NCI-H510A treated with DMSO at 0.1 percent for 48 hours (cell line): ENCODE results near the gene KLK4.
"Not testable (repeated sequence)": the region's sequence is repeated elsewhere in the genome, so short reads cannot be mapped to it uniquely, and the experiment has no call there.

Experiments
- DNase-seq: peaks from one replicate; lab custom pipeline; 2025; lab: John Stamatoyannopoulos, UW

The KLK4 gene

DNA sequence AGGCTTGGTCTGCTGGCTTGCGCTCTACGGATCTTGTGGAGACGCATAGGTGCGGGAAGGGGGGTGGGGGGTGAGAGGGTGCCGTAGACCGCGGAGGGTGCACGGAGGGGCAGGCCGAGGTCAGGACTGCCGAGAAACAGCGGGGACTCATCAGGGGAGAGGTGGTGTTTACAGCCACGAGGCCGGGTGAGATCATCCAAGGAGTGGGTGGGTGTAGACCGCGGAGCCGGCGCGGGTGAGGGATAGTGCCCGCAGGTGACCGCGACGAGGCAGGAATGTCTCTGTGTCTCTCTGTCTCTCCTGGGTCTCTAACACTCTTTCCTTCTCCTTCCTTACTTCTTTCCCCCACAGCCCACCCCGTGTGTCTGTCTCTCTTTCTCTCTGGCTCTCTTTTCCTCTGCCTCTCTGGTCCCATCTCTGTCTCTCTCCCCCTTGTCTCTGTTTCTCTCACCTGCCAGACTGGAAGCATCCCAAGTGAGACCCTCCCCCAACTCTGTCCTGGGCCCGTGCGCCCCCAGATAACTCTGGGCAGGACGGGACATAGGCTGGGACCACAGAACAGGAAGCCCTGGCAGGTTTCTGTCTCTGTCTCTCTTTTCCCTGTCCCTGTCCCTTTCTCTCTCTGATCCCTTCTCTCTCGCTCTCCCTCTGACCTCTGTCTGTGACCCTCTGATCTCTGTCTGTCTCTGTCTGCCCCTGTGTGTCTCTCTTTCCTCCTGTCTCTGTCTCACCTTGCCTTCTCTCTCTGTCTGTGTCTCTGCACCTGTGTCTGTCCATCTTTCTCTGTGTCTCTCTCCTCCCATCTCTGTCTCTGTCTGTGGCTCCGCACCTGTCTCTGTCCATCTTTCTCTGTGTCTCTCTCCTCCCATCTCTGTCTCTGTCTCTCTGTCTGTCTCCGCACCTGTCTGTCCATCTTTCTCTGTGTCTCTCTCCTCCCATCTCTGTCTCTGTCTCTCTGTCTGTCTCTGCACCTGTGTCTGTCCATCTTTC lies 1.8 kb upstream of the KLK4 start:
- no peak for DNase-seq

DNA sequence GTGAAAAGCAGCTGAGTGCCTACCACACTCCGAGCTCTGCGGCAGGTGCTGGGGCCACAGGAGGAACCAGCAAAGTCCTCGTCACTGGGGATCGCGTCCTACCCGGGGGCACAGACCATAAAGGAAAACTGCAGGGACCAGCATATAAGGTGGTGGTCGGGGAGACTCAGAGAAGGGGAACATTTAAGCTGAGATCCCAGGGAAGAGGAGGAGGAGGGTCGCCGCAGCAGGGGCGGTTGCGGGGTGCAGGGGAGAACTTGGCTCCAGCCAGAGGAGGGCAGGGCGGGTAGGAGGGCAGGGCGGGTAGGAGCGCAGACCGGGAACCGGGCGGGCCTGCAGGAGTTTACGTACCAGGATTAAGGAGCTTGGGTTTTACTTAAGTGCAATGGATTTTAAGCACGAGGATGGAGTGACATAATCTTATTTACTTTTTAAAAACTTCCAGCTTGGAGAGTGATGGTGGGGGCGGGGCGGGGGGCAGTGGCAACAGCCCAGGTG lies 956 bp upstream of the KLK4 start:
- DNase-seq, result no peak

DNA sequence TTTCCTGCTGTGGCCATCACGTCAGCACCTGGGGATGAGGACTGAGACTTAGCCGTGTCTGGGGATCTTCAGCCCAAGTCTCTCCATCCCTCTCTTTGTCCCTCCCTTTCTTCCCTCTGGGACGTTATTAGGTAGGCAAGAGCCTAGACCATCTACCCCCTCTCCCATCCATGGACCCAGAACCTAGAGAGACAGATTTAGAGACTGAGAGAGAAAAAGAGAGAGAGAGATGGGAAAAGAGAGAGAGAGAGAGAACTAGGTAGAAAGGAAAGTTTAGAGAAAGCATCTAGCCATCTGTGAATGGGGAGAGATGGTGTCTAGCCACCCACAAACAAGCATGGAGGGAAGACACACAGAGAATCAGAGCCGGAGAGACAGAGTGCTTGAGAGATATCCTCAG lies 473 bp downstream of the KLK4 start:
- DNase-seq, result no peak

DNA sequence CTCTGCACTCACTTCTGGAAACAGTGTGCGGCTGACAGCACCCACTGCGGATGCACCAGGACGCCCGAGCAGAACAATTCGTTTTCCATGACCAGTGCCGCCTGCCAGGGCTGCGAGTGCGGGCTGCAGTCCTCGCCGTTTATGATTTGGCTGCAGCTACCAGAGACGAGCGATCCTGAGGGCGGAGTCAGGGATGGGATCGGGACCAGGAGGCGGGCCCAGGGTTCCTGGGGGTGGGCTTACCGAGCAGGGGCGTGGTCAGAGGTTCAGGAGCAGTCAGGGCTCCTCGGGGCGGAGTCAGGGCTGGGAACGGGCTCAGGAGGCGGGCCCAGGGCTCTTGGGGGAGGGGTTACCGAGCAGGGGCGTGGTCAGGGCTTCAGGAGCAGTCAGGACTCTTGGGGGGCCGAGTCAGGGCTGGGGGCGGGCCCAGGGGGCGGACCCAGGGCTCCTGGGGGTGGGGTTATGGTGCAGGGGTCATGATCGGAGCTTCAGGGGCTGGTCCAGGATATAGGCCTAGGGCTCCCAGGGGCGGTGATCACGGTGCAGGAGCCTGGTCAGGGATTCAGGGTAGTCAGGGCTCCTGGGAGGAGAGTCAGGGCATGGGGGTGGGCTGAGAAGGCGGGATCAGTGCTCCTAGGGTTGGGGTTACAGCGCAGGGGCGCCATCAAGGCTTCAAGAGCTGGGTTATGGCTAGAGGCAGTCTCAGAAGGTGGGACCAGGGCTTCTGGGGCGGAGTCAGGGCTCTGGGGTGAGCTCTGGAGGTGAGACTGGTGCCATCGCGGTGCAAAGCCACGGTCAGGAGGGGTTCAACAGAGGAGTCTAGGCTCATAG lies 1.7 kb downstream of the KLK4 start:
- no peak for DNase-seq

DNA sequence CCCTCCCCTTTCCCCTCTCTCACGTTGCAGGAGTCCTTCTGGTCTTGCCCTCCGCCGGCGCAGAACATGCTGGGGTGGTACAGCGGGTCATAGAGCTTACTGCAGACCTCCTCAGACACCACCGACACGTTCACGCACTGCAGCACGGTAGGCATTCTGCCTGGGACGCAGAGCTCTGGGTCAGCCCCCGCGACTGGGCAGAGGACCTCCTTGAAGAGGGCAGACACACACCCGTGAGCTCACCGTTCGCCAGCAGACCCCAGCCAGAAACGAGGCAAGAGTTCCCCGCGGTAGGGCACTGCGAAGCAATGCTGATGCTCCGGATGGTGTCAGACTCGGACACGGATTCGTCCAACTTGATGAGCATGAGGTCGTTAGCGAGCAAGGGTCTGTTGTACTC lies 2.9 kb downstream of the KLK4 start:
- DNase-seq, result no peak

DNA sequence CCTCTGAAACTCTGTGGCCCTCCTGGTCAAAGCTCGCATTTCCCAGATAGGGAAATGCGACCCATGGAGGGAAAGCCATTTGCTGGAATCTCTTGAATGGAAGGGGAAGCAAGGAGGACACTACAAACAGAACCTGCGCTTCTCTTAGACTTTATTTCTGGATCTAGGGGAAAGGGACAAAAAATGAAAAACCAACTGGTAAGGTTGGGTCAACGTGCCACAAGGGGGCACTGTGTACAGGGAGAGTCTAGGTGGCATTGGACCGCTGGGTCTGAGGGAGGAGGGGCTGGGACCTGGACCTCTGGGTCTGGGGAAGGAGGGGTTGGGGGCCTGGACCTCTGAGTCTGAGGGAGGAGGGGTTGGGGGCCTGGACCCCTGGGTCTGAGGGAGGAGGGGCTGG lies 5.0 kb downstream of the KLK4 start:
- no peak for DNase-seq

DNA sequence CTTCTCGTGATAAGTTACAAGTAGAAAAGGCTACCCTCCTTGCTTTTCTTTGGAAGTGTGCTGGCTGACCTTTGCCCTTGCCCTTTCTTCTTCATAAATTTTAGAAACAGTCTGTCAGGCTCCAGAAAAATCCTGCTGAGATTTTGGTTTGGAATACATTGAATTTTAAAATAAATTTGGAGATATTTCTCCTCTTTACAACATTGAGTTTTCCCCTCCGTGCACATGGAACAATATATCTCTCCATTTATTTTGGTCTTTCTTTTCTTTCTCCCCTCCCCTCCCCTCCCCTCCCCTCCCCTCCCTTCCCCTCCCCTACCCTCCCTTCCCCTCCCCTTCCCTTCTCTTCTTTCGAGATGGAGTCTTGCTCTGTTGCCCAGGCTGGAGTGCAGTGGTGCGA lies 8.6 kb downstream of the KLK4 start:
- no peak for DNase-seq

DNA sequence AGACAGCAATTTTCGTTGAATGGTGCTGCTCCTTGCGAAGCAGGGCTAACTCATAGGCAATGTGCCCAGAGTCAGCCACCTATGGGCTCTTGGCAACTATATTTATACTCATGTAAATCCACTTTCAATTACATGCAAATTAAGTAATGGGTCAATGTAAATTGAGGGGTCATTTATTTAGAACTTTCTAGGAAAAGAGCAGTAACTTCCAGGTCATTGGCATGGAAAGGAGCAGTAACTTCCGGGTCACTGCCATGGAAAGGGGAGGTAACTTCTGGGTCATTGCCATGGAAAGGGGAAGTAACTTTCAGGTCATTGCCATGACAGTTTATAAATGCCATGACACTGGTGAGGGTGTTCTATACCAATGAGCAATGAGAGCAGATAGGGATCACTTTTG lies 11.6 kb downstream of the KLK4 start:
- no peak for DNase-seq

DNA sequence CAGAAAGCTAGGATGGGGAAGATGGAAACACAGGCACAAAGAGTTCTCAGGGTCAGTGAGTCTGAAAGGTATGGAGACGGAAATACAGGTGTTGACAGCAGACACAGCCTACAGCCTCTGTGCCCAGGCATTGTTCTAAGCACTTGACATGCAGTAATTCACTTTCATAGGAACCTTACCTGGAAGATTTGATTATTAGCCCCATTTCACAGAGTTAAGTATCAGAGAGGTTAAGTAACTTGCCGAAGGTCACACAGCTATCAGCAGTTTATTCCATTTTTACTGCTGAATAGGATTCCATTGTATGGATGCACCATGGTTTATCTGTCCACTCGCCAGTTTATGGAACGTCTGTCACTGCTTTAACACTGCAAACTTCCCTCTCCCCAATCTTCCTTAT lies 13.2 kb downstream of the KLK4 start:
- DNase-seq, result no peak

DNA sequence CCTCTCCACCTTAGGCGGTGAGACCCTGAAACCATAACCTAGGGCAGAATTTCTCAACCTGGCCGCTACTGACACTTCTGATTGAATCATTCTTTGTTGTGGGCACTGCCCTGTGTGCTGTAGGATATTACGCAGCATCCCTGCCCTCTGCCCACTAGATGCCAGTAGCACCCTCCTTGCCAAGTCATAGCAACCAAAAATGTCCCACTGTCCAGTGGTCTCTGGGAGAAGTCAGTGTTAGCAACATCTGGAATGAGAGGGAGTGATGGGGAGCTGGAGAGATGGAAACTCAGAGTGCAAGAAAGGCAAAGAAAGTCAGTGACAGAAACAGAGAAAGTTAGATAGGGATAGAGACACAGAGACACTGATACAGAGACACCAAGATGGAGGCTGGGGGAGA lies 13.6 kb downstream of the KLK4 start:
- DNase-seq, result no peak

DNA sequence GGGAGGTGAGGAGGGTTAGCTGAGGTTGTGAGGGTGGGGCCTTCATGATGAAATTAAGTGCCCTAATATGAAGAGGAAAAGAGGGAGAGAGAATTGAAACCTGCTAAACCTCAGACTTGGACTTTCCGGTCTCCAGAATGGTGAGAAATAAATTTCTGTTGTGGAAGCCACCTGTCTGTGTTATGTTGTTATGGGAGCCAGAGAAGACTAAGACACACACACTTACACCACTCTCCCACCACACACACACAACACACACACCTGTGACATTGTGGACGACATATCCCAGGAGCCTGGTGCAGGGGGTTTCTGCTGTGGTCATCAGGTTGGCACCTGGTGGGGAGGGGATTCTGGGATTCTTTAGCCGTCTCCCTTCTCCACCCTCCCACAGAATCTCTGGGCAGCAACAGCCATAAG lies 14.0 kb downstream of the KLK4 start:
- no peak for DNase-seq

DNA sequence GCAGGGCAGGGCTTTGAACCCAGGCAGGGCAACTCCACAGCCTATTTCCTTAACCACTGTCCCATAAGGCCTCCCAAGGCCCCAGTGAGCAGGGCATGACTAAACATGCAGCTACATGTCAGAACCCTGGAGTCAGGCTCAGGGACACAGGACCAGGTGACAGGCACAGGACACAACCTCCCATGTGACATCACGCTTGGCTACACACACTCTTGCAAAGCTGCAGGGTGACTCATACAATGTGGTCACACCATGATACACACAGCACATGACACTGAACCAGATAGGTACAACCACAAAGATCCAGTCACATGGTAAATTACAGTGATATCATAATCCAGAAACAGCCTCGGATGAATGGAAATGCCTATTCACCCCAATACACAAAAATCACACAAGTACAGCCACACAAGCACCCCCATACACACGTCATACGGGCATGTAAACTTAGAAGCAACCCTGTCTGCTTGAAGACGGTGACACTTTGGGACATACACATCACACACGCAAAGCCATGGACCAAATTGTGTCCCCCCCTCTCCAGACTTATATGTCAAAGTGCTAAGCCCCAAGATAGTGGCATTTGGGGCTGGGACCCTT lies 14.5 kb downstream of the KLK4 start:
- DNase-seq, result no peak

DNA sequence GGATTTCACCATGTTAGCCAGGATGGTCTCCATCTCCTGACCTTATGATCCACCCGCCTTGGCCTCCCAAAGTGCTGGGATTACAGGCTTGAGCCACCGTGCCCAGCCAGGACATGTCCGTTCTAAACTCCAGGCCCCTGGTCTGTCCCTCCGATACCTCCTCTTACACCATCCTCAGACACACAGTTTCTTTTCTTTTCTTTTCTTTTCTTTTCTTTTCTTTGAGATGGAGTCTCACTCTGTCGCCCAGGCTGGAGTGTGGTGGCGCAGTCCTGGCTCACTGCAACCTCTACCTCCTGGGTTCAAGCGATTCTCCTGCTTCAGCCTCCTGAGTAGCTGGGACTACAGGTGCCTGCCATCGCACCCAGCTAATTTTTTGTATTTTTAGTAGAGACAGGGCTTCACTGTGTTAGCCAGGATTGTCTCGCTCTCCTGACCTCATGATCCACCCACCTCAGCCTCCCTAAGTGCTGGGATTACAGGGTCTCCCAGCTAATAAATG lies 15.1 kb downstream of the KLK4 start:
- DNase-seq, result not testable (repeated sequence)

DNA sequence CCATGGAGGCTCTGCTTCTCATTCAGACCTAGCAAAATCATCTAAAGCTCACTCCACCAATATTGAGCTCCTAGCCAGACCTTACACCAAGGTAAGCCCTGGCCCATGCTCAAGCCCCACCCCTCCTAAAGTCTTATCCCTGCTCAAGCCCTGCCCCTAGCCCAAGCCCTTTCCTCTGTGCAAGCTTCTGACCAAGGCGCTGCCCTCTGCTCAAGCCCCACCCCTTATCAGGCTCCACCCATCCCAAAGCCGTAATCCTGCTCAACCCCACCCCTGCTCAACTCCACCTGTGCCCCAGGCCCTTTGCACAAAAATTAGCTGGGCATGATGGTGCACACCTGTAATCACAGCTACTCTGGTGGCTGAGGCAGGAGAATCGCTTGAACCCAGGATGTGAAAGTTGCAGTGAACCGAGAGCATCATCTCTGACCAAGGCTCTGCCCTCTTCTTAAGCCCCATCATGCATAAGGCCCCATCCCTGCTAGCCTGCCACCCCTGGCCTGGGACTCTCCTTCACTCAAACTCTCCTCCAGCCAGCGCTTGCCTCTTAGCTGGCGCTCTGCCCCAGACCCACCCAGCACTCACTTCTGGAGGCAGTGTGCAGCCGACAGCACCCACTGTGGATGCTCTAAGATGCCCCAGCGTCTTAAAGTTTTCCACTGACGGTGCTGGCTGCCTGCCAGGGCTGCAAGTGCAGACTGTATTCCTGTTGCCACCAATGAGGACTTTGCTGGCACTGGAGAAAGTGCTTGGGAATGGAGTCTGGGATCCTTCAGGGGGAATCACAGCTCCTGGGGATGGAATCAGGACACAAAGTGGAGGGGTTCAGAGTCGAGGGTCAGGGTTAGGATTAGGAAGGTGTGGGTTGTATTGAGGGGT lies 16.5 kb downstream of the KLK4 start:
- DNase-seq, result no peak

DNA sequence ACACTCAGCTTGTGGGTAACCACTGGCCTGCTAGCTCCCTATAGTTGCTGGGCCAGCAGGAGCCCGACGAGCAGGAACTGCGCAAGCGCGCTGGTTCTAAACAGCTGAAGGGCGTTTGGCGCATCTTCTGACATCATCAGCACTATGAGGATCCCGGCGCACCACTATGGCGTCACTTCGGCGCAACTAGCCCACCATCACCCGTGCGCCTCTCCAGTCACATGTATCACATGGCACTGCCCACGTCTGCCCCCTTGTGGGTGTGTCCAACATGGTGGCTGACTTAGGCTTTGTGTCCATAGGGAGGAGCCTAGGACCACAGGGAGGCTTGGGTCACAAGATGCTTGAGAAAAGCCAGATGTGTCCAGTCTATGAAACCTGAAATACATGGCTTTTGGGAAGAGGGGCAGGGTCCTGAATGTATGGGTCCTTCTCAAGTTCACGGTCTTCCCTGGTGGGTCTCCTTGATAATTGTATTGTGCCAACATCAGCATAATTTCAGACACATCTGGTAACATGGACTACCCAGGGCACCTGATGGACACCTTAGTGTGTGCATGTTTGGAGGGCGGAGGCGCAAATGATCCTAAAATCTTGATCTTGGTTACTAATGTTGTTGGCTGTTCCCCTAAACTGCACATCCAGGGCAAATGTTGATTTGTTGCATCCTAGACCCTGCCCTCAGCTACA lies 18.0 kb downstream of the KLK4 start:
- DNase-seq, result no peak

DNA sequence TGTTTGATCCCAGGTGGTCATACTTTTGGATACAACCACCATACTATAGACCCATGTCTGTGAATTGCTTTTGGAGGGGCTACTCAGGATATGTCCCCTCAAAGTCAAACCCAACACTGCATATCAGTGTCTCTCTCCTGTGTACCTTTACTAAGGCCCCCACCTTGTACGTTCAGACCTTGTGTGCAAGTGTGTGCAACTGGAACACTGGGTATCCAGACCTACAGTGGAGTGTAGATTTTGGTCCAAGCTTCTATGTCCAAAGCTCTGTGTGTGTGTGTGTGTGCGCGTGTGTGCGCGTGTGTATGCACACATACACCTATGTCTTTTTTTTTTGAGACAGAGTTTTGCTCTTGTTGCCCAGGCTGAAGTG lies 20.0 kb downstream of the KLK4 start:
- DNase-seq, result no peak

DNA sequence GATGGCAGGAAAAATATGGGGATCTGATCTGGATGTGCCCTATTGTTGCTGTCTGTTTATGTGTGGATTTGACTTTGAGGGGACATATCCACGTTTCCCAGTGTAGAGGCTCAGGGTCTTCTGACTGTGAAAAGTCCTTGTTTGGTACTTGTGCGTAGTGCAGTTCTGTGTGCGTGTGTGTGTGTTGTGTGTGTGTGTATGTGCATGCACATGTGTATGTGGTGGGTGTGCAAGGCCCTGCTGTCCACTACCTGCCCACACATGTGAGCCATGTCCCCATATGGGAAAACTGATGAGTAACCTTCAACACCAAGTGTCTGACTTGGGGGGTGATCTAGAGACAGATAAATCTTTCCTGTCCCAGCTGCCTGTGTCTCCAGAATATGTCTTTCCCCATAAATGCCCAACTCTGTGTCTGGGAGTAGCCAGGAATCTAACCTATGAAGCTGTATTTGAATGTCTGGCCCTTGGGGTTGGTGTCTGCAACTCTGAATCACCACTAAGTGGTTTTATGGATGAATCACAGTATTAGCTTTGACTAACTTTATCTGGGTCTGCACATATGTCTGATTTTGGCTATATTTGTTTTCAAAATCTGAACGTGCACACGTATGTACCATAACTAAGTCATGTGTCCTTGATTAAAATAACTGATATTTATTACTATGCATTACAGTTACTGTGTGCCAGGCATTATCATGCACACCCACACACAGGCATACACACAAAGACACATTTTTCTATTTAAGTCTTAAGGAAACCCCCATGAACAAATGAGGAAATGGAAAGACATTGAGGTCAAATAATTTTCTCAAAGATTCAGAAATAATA lies 20.6 kb downstream of the KLK4 start:
- no peak for DNase-seq

DNA sequence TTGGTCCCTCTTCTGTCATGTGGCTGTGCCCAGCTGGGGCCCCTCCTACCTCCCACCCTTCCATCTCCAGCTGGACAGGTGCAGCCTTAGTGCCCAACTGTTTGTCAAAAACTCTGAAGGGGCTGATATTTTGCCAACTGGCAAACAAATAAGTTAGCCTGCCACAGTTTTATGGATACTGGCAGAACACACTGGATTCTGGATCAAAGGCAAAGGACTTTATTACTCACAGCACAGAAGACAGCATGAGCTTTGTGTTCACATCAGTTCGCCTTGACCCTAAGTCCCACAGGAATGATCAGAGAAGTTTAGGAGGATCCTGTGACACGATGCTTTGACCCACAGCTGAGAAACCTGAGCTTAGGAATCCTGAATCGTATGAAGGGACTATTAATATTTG lies 21.6 kb downstream of the KLK4 start:
- DNase-seq, result no peak

DNA sequence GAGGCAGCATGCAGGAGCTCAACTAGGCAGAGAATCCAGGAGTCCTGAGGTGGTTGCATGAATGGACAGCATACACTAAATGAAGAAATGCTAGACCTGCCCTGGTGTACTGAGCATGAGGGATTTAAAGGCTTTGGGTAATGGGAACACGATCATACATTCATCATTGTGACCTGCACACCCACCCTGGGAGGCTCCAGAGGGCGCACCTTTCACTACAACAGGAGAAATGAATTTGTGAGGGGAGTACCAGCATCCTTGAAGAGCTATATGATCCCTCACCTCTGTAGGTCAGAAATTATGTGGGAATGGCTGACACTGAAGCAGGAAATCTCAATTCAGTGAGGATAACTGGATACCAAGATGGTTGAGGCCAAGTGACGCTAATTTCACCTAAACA lies 29.0 kb downstream of the KLK4 start:
- DNase-seq, result no peak

DNA sequence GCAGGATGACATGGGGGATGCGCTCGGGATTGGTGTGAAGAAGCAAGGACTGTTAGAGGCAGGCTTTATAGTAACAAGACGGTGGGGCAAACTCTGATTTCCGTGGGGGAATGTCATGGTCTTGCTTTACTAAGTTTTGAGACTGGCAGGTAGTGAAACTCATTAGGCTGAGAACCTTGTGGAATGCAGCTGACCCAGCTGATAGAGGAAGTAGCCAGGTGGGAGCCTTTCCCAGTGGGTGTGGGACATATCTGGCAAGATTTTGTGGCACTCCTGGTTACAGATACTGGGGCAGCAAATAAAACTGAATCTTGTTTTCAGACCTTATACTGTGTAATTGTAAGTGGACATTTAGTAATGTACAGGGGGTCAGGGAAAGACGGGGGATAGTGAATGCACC lies 31.0 kb downstream of the KLK4 start:
- DNase-seq, result no peak
